Tibial nerve (tissue), 4 donors: ENCODE data around the gene SLC28A3. TPM values are rescaled to one million over a fixed set of nuclear protein-coding genes. Genes with fewer than 3 reads are reported as not detected.

ENCODE experiments used
- DNase-seq, 2 donors: peaks; one replicate each; pipeline ENCODE4 v3.0.0-alpha.2; 2019; ENCODE audit warnings: low spot score in 2 of 2
- H3K27ac ChIP-seq, 4 donors: fragments of 200-600 bp; sonication (generic) in 3 of 4; one replicate each; pipeline ENCODE4 v1.5.1; 2017 to 2019; ENCODE audit warnings: mild to moderate bottlenecking in 1 of 4
- H3K27me3 ChIP-seq, 2 donors: fragments of 200-600 bp; sonication (generic) in 1 of 2; one replicate each; pipeline versions ENCODE4 v1.5.1 to v1.6.0; 2017 to 2019
- H3K36me3 ChIP-seq, 3 donors: fragments of 200-600 bp; sonication (generic); one replicate each; pipeline ENCODE4 v1.5.1; 2018 to 2019
- H3K4me1 ChIP-seq, 4 donors: fragments of 200-600 bp; sonication (generic) in 3 of 4; one replicate each; pipeline ENCODE4 v1.5.1; 2017 to 2019
- H3K4me3 ChIP-seq, 4 donors: fragments of 200-600 bp; sonication (generic) in 3 of 4; one replicate each; pipeline ENCODE4 v1.5.1; 2017 to 2019; ENCODE audit warnings: mild to moderate bottlenecking in 1 of 4, moderate library complexity in 1 of 4
- H3K9me3 ChIP-seq, 4 donors: fragments of 200-600 bp; sonication (generic) in 3 of 4; one replicate each; pipeline ENCODE4 v1.5.1; 2017 to 2019
- CTCF ChIP-seq, 5 experiments: fragments of 200-600 bp in 3 of 5; fragments of 450-650 bp in 2 of 5; sonication (generic) in 3 of 5; IDR thresholded peaks; one replicate each; pipeline ENCODE4 v1.5.1; 2016 to 2019; ENCODE audit warnings: antibody characterized with exemption in 5 of 5, mild to moderate bottlenecking in 3 of 5, moderate library complexity in 2 of 5
- EP300 ChIP-seq, 2 donors: sonication (generic); formaldehyde crosslinking; IDR thresholded peaks; one replicate each; pipeline ENCODE4 v1.6.1; 2017; ENCODE audit warnings: antibody characterized with exemption in 2 of 2, mild to moderate bottlenecking in 1 of 2
- POLR2A ChIP-seq, 2 donors: fragments of 450-650 bp; IDR thresholded peaks; one replicate each; pipeline ENCODE4 v1.6.1; 2017; ENCODE audit warnings: antibody characterized with exemption in 2 of 2, mild to moderate bottlenecking in 2 of 2, moderate library complexity in 2 of 2
- WGBS, 2 donors: methylation state at CpG; one replicate each; pipeline ENCODE4 v1.1.5; 2018; 5-methylcytosine and 5-hydroxymethylcytosine counted together
- total RNA-seq, 4 donors: library from RNA; depleted of rRNA; stranded (reverse); fragments of >200 nt; gene quantifications; one replicate each; pipeline ENCODE4 v1.1.0, GENCODE V29; 2016

SLC28A3 gene
- total RNA-seq, 4 donors from 2014 or later = 0.44 TPM; not detected in 3

DNA sequence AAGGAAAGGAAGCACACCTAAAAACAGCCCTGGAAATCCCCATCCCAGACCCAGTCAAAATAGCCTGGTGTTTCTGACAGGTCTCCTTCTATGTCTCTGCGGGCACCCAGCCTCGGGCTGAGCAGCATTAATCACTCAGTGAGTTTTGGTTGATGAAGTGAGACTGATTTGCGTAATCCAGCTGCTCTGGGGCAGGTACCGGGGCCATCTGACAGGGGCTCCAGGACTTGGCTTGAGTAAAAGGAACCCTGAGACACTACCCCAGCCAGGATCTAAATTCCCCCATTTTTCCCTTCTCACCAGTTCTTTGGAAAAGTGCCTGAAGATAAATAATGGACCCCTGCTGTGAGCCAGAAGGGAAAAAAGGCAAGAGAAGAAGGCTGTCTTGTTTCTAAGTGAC is 596 bp downstream of the SLC28A3 start:
- no peak overlapping the region for H3K27ac ChIP-seq
- WGBS, 2 donors = 65 to 83% methylated on average over 4 of the region's 4 CpGs
- DNase-seq = no peak
- no peaks in the 10 kb centered on the region for H3K27me3 ChIP-seq
- H3K4me1 ChIP-seq = no peaks in the 10 kb centered on the region
- no peaks in the 10 kb centered on the region for H3K9me3 ChIP-seq
- H3K4me3 ChIP-seq = no peak overlapping the region
- TF ChIP-seq CTCF (IDR thresholded peaks at IDR 0.05) (no peak), EP300 (IDR thresholded peaks at IDR 0.05) (no peak), POLR2A (IDR thresholded peaks at IDR 0.05) (no peak)
- H3K36me3 ChIP-seq = no peaks in the 10 kb centered on the region

GRCh38 chr9:84339503-84339902 is 1.1 kb downstream of the SLC28A3 start:
- no peak overlapping the region for H3K4me3 ChIP-seq
- no peak for DNase-seq
- TF ChIP-seq POLR2A (IDR thresholded peaks at IDR 0.05) (no peak), EP300 (IDR thresholded peaks at IDR 0.05) (no peak), CTCF (IDR thresholded peaks at IDR 0.05) (no peak)
- H3K9me3 ChIP-seq = no peaks in the 10 kb centered on the region
- WGBS, 2 donors = 82 to 89% methylated on average over 3 of the region's 3 CpGs
- no peak overlapping the region for H3K27ac ChIP-seq
- H3K36me3 ChIP-seq = no peaks in the 10 kb centered on the region
- H3K27me3 ChIP-seq = no peaks in the 10 kb centered on the region
- H3K4me1 ChIP-seq = no peaks in the 10 kb centered on the region

- Histone ChIP-seq H3K27me3 (no peaks in the 10 kb centered on the region), H3K36me3 (no peaks in the 10 kb centered on the region), H3K27ac (no peak overlapping the region), H3K4me3 (no peak overlapping the region), H3K9me3 (no peaks in the 10 kb centered on the region), H3K4me1 (no peaks in the 10 kb centered on the region)
- no peak for DNase-seq
- no peak for TF ChIP-seq EP300 (IDR thresholded peaks at IDR 0.05)
- TF ChIP-seq CTCF (IDR thresholded peaks at IDR 0.05) = no peak
- no peak for TF ChIP-seq POLR2A (IDR thresholded peaks at IDR 0.05)
- 92 to 94% methylated on average over 4 of the region's 4 CpGs for WGBS, 2 donors
Measured at GRCh38 chr9:84338792-84339191, 1.8 kb downstream of the SLC28A3 start.

DNA sequence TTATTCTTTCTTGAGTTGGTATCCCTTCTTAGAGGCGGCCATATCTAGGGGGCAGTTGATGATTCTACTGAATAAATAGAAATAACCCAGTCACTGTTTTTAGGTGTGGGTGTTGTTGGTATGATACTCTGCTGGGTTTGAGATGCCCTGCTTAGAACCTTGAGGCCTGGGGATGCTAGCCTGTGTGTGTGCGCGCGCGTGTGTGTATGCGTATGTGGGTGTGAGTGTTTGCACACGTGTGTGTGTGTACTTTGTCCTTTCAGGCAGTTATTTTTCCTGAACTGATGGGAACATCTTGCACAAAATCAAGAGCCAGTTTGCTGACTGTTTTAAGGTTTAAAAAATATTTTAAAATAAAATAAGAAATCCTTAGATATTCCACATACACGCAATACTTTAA is 3.3 kb downstream of the SLC28A3 start:
- 91 to 93% methylated on average over 8 of the region's 8 CpGs for WGBS, 2 donors
- Histone ChIP-seq H3K27me3 (no peaks in the 10 kb centered on the region), H3K4me1 (no peaks in the 10 kb centered on the region), H3K36me3 (no peaks in the 10 kb centered on the region), H3K27ac (no peak overlapping the region), H3K9me3 (no peaks in the 10 kb centered on the region), H3K4me3 (no peak overlapping the region)
- no peak for TF ChIP-seq EP300 (IDR thresholded peaks at IDR 0.05)
- no peak for TF ChIP-seq CTCF (IDR thresholded peaks at IDR 0.05)
- TF ChIP-seq POLR2A (IDR thresholded peaks at IDR 0.05) = no peak
- DNase-seq = no peak

- TF ChIP-seq CTCF (IDR thresholded peaks at IDR 0.05) (no peak), EP300 (IDR thresholded peaks at IDR 0.05) (no peak), POLR2A (IDR thresholded peaks at IDR 0.05) (no peak)
- H3K4me3 ChIP-seq = no peak overlapping the region
- DNase-seq = no peak
- H3K27me3 ChIP-seq = no peaks in the 10 kb centered on the region
- peaks cover 0 to 7% (median 1%) of the 10 kb centered on the region in 4 donors for H3K9me3 ChIP-seq
- no peaks in the 10 kb centered on the region for H3K36me3 ChIP-seq
- peaks cover 0 to 6% (median 0%) of the 10 kb centered on the region in 4 donors for H3K4me1 ChIP-seq
- WGBS, 2 donors = 81% methylated on average over 5 of the region's 5 CpGs
- no peak overlapping the region for H3K27ac ChIP-seq
Measured at GRCh38 chr9:84331119-84331809, 9.3 kb downstream of the SLC28A3 start.
